H9 (cell line): ENCODE measurements around the gene CLEC4G. TPM values are rescaled to one million over a fixed set of nuclear protein-coding genes. Genes with fewer than 3 reads are reported as not detected.

Experiments
- DNase-seq: peaks from one replicate; pipeline ENCODE4 v3.0.0-alpha.2; 2017
- H2AFZ ChIP-seq: one replicate; pipeline ENCODE4 v1.6.1; 2013; ENCODE audit warnings: mild to moderate bottlenecking, low read length, control low read depth, moderate library complexity
- H2AK5ac ChIP-seq: 2 replicates; pipeline ENCODE4 v1.6.1; 2013; ENCODE audit warnings: low read length, control low read depth, mixed read lengths; ENCODE audit not compliant: insufficient read length
- H2BK120ac ChIP-seq: one replicate; pipeline ENCODE4 v1.6.1; 2013; ENCODE audit warnings: low read depth, mild to moderate bottlenecking, low read length, control low read depth, inconsistent platforms; ENCODE audit not compliant: poor library complexity, severe bottlenecking
- H2BK12ac ChIP-seq: 2 replicates; pipeline ENCODE4 v1.6.1; 2013; ENCODE audit warnings: low read length, control low read depth, mixed read lengths, low read depth; ENCODE audit not compliant: insufficient read length
- H2BK15ac ChIP-seq: 2 replicates; pipeline ENCODE4 v1.6.1; 2013; ENCODE audit warnings: low read depth, low read length, control low read depth
- H2BK20ac ChIP-seq: one replicate; pipeline ENCODE4 v1.6.1; 2013; ENCODE audit warnings: low read depth, mild to moderate bottlenecking, low read length, control low read depth, inconsistent platforms; ENCODE audit not compliant: poor library complexity, severe bottlenecking
- H2BK5ac ChIP-seq: 2 replicates; pipeline ENCODE4 v1.6.1; 2013; ENCODE audit warnings: low read length, control low read depth, mixed read lengths; ENCODE audit not compliant: insufficient read length
- H3K14ac ChIP-seq: 2 replicates; pipeline ENCODE4 v1.6.1; 2013; ENCODE audit warnings: low read length, control low read depth; ENCODE audit not compliant: insufficient read depth
- H3K18ac ChIP-seq: 2 replicates; pipeline ENCODE4 v1.6.1; 2013; ENCODE audit warnings: low read depth, mild to moderate bottlenecking, mixed read lengths, low read length, control low read depth; ENCODE audit not compliant: insufficient read length
- H3K23ac ChIP-seq: 2 replicates; pipeline ENCODE4 v1.6.1; 2013; ENCODE audit warnings: low read length, control low read depth, mixed read lengths, low read depth; ENCODE audit not compliant: insufficient read length
- H3K23me2 ChIP-seq: 2 replicates; pipeline ENCODE4 v1.6.1; 2013; ENCODE audit warnings: low read depth, mild to moderate bottlenecking, mixed read lengths, low read length, control low read depth; ENCODE audit not compliant: insufficient read length, poor library complexity, severe bottlenecking
- H3K27ac ChIP-seq: 2 replicates; pipeline ENCODE4 v1.5.1; 2013; ENCODE audit warnings: low read length, control low read depth, mixed read lengths, low read depth; ENCODE audit not compliant: insufficient read length
- H3K27me3 ChIP-seq: 2 replicates; pipeline ENCODE4 v1.6.1; 2013; ENCODE audit warnings: low read length, control low read depth, inconsistent platforms; ENCODE audit not compliant: insufficient read depth
- H3K4ac ChIP-seq: 2 replicates; pipeline ENCODE4 v1.6.1; 2013; ENCODE audit warnings: low read depth, mild to moderate bottlenecking, control low read depth, inconsistent platforms, low read length, moderate library complexity
- H3K4me1 ChIP-seq: 2 replicates; pipeline ENCODE4 v1.6.1; 2013; ENCODE audit warnings: low read length, control low read depth, inconsistent platforms; ENCODE audit not compliant: insufficient read depth
- H3K4me2 ChIP-seq: 2 replicates; pipeline ENCODE4 v1.6.1; 2013; ENCODE audit warnings: low read length, control low read depth, mixed read lengths; ENCODE audit not compliant: insufficient read length, insufficient read depth
- H3K56ac ChIP-seq: 2 replicates; pipeline ENCODE4 v1.6.1; 2013; ENCODE audit warnings: low read depth, mild to moderate bottlenecking, mixed read lengths, low read length, control low read depth; ENCODE audit not compliant: insufficient read length
- H3K79me1 ChIP-seq: 2 replicates; pipeline ENCODE4 v1.6.1; 2013; ENCODE audit warnings: low read depth, mild to moderate bottlenecking, moderate library complexity, low read length, control low read depth, inconsistent platforms; ENCODE audit not compliant: insufficient read depth, poor library complexity, severe bottlenecking
- H3K79me2 ChIP-seq: 2 replicates; pipeline ENCODE4 v1.6.1; 2013; ENCODE audit warnings: low read length, control low read depth, inconsistent platforms; ENCODE audit not compliant: insufficient read depth
- H3K9ac ChIP-seq: 2 replicates; pipeline ENCODE4 v1.6.1; 2013; ENCODE audit warnings: low read length, control low read depth, mixed read lengths; ENCODE audit not compliant: insufficient read length; ENCODE audit errors: extremely low read depth
- H3K9me3 ChIP-seq: one replicate; pipeline ENCODE4 v1.6.1; 2013; ENCODE audit warnings: low read depth, low read length, inconsistent platforms; ENCODE audit not compliant: control insufficient read depth
- H3T11ph ChIP-seq: one replicate; pipeline ENCODE4 v1.6.1; 2013; ENCODE audit warnings: mild to moderate bottlenecking, low read length, control low read depth, inconsistent platforms
- H4K20me1 ChIP-seq: one replicate; pipeline ENCODE4 v1.6.1; 2013; ENCODE audit not compliant: control insufficient read depth, insufficient read length, insufficient read depth
- H4K5ac ChIP-seq: 2 replicates; pipeline ENCODE4 v1.6.1; 2013; ENCODE audit warnings: low read depth, mild to moderate bottlenecking, mixed read lengths, low read length, control low read depth; ENCODE audit not compliant: insufficient read length
- H4K8ac ChIP-seq: replicated peaks from 2 replicates; pipeline ENCODE4 v1.6.1; 2013; ENCODE audit warnings: low read length, control low read depth, mixed read lengths, low read depth; ENCODE audit not compliant: insufficient read length
- H4K91ac ChIP-seq: 2 replicates; pipeline ENCODE4 v1.6.1; 2013; ENCODE audit warnings: low read depth, mild to moderate bottlenecking, moderate library complexity, mixed read lengths, low read length, control low read depth; ENCODE audit not compliant: insufficient read length
- H3K27ac Mint-ChIP-seq, 3 experiments: 2 replicates in 2 of 3; 3 replicates in 1 of 3; pipeline ENCODE4 v1.8.0; 2020 to 2021; ENCODE audit warnings: mixed read lengths in 3 of 3, mild to moderate bottlenecking in 1 of 3, moderate library complexity in 1 of 3
- H3K27me3 Mint-ChIP-seq: 2 replicates; pipeline ENCODE4 v1.8.0; 2021; ENCODE audit warnings: low read depth, mild to moderate bottlenecking, moderate library complexity, mixed read lengths
- H3K36me3 Mint-ChIP-seq, 3 experiments: 2 replicates in 2 of 3; 3 replicates in 1 of 3; pipeline ENCODE4 v1.8.0; 2020 to 2021; ENCODE audit warnings: low read depth in 3 of 3, mixed read lengths in 3 of 3; ENCODE audit not compliant: insufficient read depth in 1 of 3
- H3K4me1 Mint-ChIP-seq, 2 experiments: 2 replicates each; pipeline ENCODE4 v1.8.0; 2020; ENCODE audit warnings: mixed read lengths in 2 of 2
- H3K4me3 Mint-ChIP-seq, 2 experiments: 2 replicates in 1 of 2; 3 replicates in 1 of 2; pipeline ENCODE4 v1.8.0; 2020 to 2021; ENCODE audit warnings: mild to moderate bottlenecking in 2 of 2, mixed read lengths in 2 of 2, moderate library complexity in 1 of 2
- H3K9me3 Mint-ChIP-seq, 2 experiments: 2 replicates in 1 of 2; 3 replicates in 1 of 2; pipeline ENCODE4 v1.8.0; 2020; ENCODE audit warnings: mild to moderate bottlenecking in 2 of 2, mixed read lengths in 2 of 2, moderate library complexity in 1 of 2
- CTCF ChIP-seq: fragments of 200-600 bp; sonication (generic); conservative IDR thresholded peaks from 3 replicates; pipeline ENCODE4 v1.8.0; 2021; ENCODE audit warnings: antibody characterized with exemption, mild to moderate bottlenecking
- WGBS: extraction: QIAGEN DNeasy Blood & Tissue Kit; methylation state at CpG from one replicate; pipeline ENCODE4 v1.1.7; 2013; ENCODE audit warnings: missing lambda C conversion rate, low lambda C conversion rate, mixed read lengths; ENCODE audit not compliant: insufficient read length; ENCODE audit errors: extremely low coverage; 5-methylcytosine and 5-hydroxymethylcytosine counted together
- total RNA-seq: library from RNA; stranded (reverse); gene quantifications from 2 replicates; pipeline ENCODE4 v1.2.1, GENCODE V29; 2021

Gene CLEC4G
- total RNA-seq, 1 experiment from 2014 or later: not detected

- H2BK120ac ChIP-seq: no peak overlapping the region
- Mint-ChIP-seq H3K27ac (no peak overlapping the region), H3K36me3 (no peaks in the 10 kb centered on the region; a peak in 1 of 7 replicates), H3K9me3 (no peaks in the 10 kb centered on the region), H3K4me3 (no peak overlapping the region), H3K4me1 (peaks cover 4% of the 10 kb centered on the region in 2 experiments), H3K27me3 (peaks cover 21% of the 10 kb centered on the region)
- no peak overlapping the region for H3K23ac ChIP-seq
- no peak overlapping the region for H2BK15ac ChIP-seq
- H3K27me3 ChIP-seq: no peaks in the 10 kb centered on the region
- no peaks in the 10 kb centered on the region for H3K23me2 ChIP-seq
- H4K8ac ChIP-seq: no peak overlapping the region
- H3K9me3 ChIP-seq: no peaks in the 10 kb centered on the region
- no peak overlapping the region for H2AFZ ChIP-seq
- H3K4me1 ChIP-seq: no peaks in the 10 kb centered on the region
- WGBS: no CpG with 5 or more reads among the region's 8 CpGs
- H2BK5ac ChIP-seq: no peak overlapping the region
- no peak overlapping the region for H3K27ac ChIP-seq
- TF ChIP-seq CTCF: no peak
- H3K4me2 ChIP-seq: no peak overlapping the region
- no peak overlapping the region for H4K5ac ChIP-seq
- DNase-seq: no peak
- H4K91ac ChIP-seq: no peak overlapping the region
- H2BK12ac ChIP-seq: no peak overlapping the region
- H3T11ph ChIP-seq: no peak overlapping the region
- H2AK5ac ChIP-seq: no peak overlapping the region
- H4K20me1 ChIP-seq: peaks cover 2% of the 10 kb centered on the region
- no peak overlapping the region for H3K9ac ChIP-seq
- no peak overlapping the region for H3K14ac ChIP-seq
- H3K56ac ChIP-seq: no peak overlapping the region
- H2BK20ac ChIP-seq: no peak overlapping the region
- no peak overlapping the region for H3K4ac ChIP-seq
- H3K18ac ChIP-seq: no peak overlapping the region
- H3K79me1 ChIP-seq: no peaks in the 10 kb centered on the region
- H3K79me2 ChIP-seq: no peaks in the 10 kb centered on the region
These were observed 41.1 kb downstream of the CLEC4G start for GRCh38 chr19:7690779-7691258.
